ENCODE measurements around the gene CARD9. TPM values are rescaled to one million over a fixed set of nuclear protein-coding genes. Genes with fewer than 3 reads are reported as not detected.

Gene CARD9
- total RNA-seq, 4 donors from 2014 or later = 2.4 to 4.2 (median 3.2) TPM

DNA sequence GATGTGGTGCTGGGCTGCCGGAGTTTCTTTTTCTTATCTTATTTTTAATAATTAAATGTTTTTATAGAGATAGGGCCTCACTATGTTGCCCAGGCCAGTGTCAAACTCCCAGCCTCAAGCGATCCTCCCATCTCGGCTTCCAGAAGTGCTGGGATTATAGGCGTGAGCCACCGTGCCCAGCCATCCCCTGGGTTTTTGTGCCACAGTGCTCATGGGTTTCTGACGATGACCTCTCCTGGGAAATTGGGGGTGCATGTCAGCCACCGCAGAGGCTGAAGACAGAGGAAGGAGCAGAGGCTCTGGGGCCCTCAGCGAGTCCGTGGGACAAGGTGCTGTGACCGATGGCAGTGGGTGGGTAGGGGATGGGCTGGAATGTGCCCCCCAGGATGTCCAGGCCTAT lies 31.7 kb downstream of the CARD9 start:
- DNase-seq (ENCODE audit: low spot score in 2 of 2) = no peak
- WGBS, 2 donors = 77 to 79% methylated on average over 10 of the region's 10 CpGs
- H3K4me3 ChIP-seq (ENCODE audit: low read depth, poor library complexity, severe bottlenecking) = no peak overlapping the region
- no peak for TF ChIP-seq POLR2A (IDR thresholded peaks at IDR 0.05)
- TF ChIP-seq, protein P1, sequence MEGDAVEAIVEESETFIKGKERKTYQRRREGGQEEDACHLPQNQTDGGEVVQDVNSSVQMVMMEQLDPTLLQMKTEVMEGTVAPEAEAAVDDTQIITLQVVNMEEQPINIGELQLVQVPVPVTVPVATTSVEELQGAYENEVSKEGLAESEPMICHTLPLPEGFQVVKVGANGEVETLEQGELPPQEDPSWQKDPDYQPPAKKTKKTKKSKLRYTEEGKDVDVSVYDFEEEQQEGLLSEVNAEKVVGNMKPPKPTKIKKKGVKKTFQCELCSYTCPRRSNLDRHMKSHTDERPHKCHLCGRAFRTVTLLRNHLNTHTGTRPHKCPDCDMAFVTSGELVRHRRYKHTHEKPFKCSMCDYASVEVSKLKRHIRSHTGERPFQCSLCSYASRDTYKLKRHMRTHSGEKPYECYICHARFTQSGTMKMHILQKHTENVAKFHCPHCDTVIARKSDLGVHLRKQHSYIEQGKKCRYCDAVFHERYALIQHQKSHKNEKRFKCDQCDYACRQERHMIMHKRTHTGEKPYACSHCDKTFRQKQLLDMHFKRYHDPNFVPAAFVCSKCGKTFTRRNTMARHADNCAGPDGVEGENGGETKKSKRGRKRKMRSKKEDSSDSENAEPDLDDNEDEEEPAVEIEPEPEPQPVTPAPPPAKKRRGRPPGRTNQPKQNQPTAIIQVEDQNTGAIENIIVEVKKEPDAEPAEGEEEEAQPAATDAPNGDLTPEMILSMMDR (IDR thresholded peaks at IDR 0.05) = no peak
- intact Hi-C loops (cut with DNase I; ENCODE audit: low total_unique reads) = no loop called here

DNA sequence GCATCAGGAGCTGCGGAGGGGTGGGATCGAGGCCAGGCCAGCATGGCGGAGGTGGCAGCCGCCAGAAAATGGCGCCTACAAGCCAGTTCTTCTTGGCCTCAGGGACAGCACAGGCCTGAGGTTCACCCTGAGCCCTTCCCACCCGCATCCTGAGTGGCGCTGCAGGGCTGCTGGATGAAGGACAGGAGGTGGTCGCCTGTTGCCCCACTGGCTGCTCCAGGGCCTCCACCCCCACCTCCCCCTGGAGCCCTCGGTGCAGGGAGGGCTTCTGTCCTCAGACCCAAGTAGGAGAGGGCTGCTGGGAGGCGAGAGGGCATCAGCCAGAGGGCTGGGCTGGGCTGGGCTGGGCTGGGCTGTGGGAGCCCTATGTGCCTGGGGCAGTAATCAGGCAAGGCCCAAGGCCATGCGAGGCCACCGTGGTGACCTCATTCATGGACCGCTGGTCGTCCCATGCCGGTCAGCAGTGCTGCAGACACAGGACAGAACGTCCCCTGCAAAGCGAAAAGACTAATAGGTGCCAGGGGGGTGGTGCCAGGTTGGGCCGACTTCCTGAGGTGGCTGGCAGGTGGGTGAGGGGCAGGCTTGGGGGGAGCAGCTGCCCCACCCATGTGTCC lies 32.3 kb downstream of the CARD9 start:
- DNase-seq (ENCODE audit: low spot score in 2 of 2) = no peak
- no peak overlapping the region for H3K4me3 ChIP-seq (ENCODE audit: low read depth, poor library complexity, severe bottlenecking)
- 77 to 80% methylated on average over 18 of the region's 18 CpGs for WGBS, 2 donors
- intact Hi-C loops (cut with DNase I; ENCODE audit: low total_unique reads) = no loop called here
- no peak for TF ChIP-seq POLR2A (IDR thresholded peaks at IDR 0.05)
- TF ChIP-seq, protein P1 (IDR thresholded peaks at IDR 0.05) = no peak

DNA sequence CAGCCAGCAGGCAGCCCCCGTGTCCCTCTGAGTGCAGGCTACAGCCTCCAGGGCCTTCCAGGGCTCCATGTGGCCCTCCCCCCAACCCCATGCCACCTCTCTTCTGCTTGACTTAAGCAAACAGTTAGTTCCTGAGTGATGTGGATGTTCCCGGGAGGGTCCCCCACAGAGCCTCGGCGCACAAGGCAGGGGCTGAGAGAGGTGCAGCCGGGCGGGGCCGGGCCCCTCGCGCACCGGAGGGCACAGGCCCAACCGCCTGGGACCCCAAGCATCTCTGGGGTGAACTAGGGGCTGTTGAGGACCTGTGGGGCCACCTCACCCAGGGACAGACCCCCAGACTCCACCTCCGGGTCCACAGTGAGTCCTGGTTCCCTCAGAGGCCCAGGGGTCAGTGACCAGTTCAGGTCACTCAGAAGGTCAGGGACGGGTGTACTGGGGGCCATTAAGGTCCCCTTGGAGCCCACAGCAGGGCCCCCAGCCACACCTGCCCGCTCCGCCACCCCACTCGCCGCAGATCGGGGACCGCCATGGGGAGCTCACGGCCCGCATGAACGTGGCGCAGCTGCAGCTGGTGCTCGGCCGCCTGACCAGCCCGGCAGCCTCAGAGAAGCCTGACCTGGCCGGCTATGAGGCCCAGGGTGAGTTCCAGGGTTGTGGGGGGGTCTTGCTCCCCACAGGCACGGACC lies 33.0 kb downstream of the CARD9 start:
- no peak overlapping the region for H3K4me3 ChIP-seq (ENCODE audit: low read depth, poor library complexity, severe bottlenecking)
- TF ChIP-seq POLR2A (IDR thresholded peaks at IDR 0.05) = no peak
- TF ChIP-seq, protein P1 (IDR thresholded peaks at IDR 0.05) = no peak
- intact Hi-C loops (cut with DNase I; ENCODE audit: low total_unique reads) = no loop called here
- WGBS, 2 donors = 88 to 97% methylated on average over 13 to 22 of the region's 28 CpGs
- no peak for DNase-seq (ENCODE audit: low spot score in 2 of 2)

DNA sequence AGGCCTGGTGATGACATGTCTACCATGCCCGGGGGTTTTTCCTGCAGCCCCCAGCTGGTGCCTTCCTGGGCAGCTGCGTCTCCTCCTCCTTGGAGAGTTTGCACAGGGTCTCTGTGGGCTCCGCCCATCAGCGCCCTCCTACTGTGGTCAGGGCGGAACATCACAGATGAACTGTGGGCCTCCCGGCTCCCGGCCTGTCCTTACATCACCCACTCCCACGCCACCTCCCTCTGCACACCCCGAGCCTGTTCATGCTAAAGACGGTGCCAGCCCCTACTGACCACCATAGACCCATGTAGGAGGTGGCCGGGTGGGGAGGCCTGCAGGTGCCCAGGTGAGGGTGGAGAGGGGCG lies 33.5 kb downstream of the CARD9 start:
- 83 to 96% methylated on average over 12 of the region's 12 CpGs for WGBS, 2 donors
- TF ChIP-seq, protein P1 (IDR thresholded peaks at IDR 0.05) = no peak
- no peak for TF ChIP-seq POLR2A (IDR thresholded peaks at IDR 0.05)
- no peak overlapping the region for H3K4me3 ChIP-seq (ENCODE audit: low read depth, poor library complexity, severe bottlenecking)
- no peak for DNase-seq (ENCODE audit: low spot score in 2 of 2)
- intact Hi-C loops (cut with DNase I; ENCODE audit: low total_unique reads) = no loop called here

DNA sequence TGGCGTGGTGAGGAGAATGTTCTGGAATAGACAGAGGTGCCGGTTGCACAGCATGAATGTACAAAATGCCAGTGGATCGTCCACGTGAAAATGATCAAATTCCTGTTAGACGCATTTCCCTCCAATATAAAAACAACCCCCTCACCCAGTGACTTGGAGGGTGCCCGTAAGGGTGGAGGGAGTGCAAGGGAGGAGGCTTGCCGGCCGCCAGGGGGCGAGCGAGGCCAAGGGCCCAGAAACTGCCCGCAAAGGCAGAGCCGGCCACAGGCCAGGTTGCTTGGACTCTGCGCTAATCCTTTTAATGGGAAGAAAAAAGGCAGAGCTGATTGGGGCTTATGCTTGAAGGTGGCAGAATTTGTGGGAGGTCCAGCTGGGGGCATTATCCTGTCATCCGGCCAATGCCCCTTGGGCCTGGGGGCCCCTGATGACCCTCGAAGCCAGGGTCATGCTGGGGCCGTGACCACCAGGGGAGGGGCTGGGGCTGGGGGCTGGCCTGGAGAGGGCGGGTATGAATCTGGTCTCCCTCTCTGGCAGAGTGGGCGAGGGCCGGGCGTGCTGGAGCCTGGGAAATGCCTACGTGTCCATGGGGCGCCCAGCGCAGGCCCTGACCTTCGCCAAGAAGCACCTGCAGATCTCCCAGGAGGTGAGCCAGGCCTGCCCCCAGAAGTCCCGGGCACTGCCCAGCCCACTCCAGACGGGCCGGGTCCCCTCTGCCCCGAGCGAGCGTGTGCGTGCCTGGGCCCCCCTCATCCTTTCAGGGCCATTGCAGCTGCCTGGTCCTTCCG lies 34.1 kb downstream of the CARD9 start:
- DNase-seq (ENCODE audit: low spot score in 2 of 2) = no peak
- WGBS, 2 donors = 81 to 87% methylated on average over 32 of the region's 32 CpGs
- TF ChIP-seq, protein P1 (IDR thresholded peaks at IDR 0.05) = no peak
- no peak for TF ChIP-seq POLR2A (IDR thresholded peaks at IDR 0.05)
- intact Hi-C loops (cut with DNase I; ENCODE audit: low total_unique reads) = no loop called here
- H3K4me3 ChIP-seq (ENCODE audit: low read depth, poor library complexity, severe bottlenecking) = no peak overlapping the region
